ENCODE measurements around the gene KIAA0319L.

Gene KIAA0319L

GRCh38 chr1:35570589-35571137, 13.5 kb upstream of the KIAA0319L start:
- ChIA-PET CTCF (interaction anchor here (0.6 kb wide), 1 partner anchor 144 kb away, joined by 4 read pairs; no protein-coding TSS in a partner anchor), POLR2A (ENCODE audit: low non-redundant PET) (no interaction called here)
- DNase-seq (ENCODE audit: low spot score): no peak
- H3K27ac ChIP-seq: no peak overlapping the region
- TF ChIP-seq CTCF (conservative IDR thresholded peaks at IDR 0.05; ENCODE audit: low read depth): no peak

GRCh38 chr1:35569936-35570335, 12.7 kb upstream of the KIAA0319L start:
- TF ChIP-seq CTCF (conservative IDR thresholded peaks at IDR 0.05; ENCODE audit: low read depth): no peak
- POLR2A ChIA-PET (ENCODE audit: low non-redundant PET): no interaction called here
- DNase-seq (ENCODE audit: low spot score): no peak
- no peak overlapping the region for H3K27ac ChIP-seq
- CTCF ChIA-PET: no interaction called here

- peak; percentile 78 for DNase-seq (ENCODE audit: low spot score)
- CTCF ChIA-PET: interaction anchor here (0.6 to 2.4 kb wide), 8 partner anchors 8 to 174 kb away, joined by 3 to 14 read pairs (median 4); no protein-coding TSS in a partner anchor
- POLR2A ChIA-PET (ENCODE audit: low non-redundant PET): no interaction called here
- H3K27ac ChIP-seq: no peak overlapping the region
- TF ChIP-seq CTCF (conservative IDR thresholded peaks at IDR 0.05; ENCODE audit: low read depth): peak; percentile 86
Measured at GRCh38 chr1:35568975-35569395, 11.8 kb upstream of the KIAA0319L start.

- CTCF ChIA-PET: interaction anchor here (2.4 kb wide), 1 partner anchor 159 kb away, joined by 14 read pairs; no protein-coding TSS in a partner anchor
- H3K27ac ChIP-seq: no peak overlapping the region
- no peak for DNase-seq (ENCODE audit: low spot score)
- TF ChIP-seq CTCF (conservative IDR thresholded peaks at IDR 0.05; ENCODE audit: low read depth): no peak
- POLR2A ChIA-PET (ENCODE audit: low non-redundant PET): no interaction called here
Measured at GRCh38 chr1:35567947-35568558, 10.8 kb upstream of the KIAA0319L start.

GRCh38 chr1:35565742-35566133, 8.5 kb upstream of the KIAA0319L start:
- POLR2A ChIA-PET (ENCODE audit: low non-redundant PET): interaction anchor here (0.6 kb wide), 1 partner anchor 156 kb away, joined by 6 read pairs; no protein-coding TSS in a partner anchor

More at GRCh38 chr1:35565742-35566133, 8.5 kb upstream of the KIAA0319L start:
- CTCF ChIA-PET: interaction anchor here (0.6 to 1.3 kb wide), 3 partner anchors 114 to 233 kb away, joined by 3 to 6 read pairs (median 4); no protein-coding TSS in a partner anchor
- no peak for TF ChIP-seq CTCF (conservative IDR thresholded peaks at IDR 0.05; ENCODE audit: low read depth)
- H3K27ac ChIP-seq: no peak overlapping the region
- DNase-seq (ENCODE audit: low spot score): no peak

Measured in RWPE1 (cell line).